GM23248 (cell line): ENCODE data around the gene SH3PXD2A.

Experiments used
- EZH2 ChIP-seq: fragments of 200-600 bp; sonication (generic); IDR thresholded peaks from 2 replicates; pipeline ENCODE4 v1.6.1; 2018; ENCODE audit warnings: antibody characterized with exemption, mild to moderate bottlenecking; ENCODE audit not compliant: insufficient read depth, poor library complexity, severe bottlenecking
- EZH2phosphoT487 ChIP-seq: fragments of 200-600 bp; sonication (generic); IDR thresholded peaks from 2 replicates; pipeline ENCODE4 v1.6.1; 2018; ENCODE audit warnings: antibody characterized with exemption, moderate library complexity, mild to moderate bottlenecking, low read depth; ENCODE audit not compliant: insufficient read depth

DNA sequence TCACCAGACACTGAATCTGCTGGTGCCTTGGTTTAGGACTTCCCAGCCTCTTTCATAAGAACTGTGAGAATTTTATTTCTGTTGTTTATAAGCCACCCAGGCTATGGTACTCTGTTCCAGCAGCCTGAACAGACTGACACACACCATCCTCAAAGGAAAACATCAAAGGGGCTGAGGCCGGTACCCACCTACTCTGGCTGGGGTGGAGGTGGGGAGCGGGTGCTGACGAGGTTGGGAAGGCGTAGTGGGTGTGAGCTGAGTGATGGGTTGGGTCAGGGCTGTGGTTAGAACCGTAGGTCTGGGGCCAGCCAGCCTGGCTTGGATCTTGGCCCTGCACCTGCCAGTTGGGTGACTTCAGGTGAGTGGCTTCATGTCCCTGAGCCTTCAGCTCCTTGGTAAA, 136.3 kb downstream of the SH3PXD2A start:
- TF ChIP-seq EZH2phosphoT487 (no peak), EZH2 (no peak)
